Activated CD4-positive, alpha-beta T cell treated with anti-CD3 and anti-CD28 coated beads, Interleukin-2, amount 50 U/mL, for 24 hours (primary cell): Measurements from ENCODE around the gene CACNA2D3.

Source experiments
- DNase-seq, 2 donors: peaks; one replicate each; pipeline ENCODE4 v3.0.0-alpha.2; 2020; ENCODE audit warnings: low read depth in 1 of 2, low spot score in 1 of 2

CACNA2D3 gene

GRCh38 chr3:54264050-54264449 is 141.7 kb downstream of the CACNA2D3 start:
- DNase-seq: no peak

DNA sequence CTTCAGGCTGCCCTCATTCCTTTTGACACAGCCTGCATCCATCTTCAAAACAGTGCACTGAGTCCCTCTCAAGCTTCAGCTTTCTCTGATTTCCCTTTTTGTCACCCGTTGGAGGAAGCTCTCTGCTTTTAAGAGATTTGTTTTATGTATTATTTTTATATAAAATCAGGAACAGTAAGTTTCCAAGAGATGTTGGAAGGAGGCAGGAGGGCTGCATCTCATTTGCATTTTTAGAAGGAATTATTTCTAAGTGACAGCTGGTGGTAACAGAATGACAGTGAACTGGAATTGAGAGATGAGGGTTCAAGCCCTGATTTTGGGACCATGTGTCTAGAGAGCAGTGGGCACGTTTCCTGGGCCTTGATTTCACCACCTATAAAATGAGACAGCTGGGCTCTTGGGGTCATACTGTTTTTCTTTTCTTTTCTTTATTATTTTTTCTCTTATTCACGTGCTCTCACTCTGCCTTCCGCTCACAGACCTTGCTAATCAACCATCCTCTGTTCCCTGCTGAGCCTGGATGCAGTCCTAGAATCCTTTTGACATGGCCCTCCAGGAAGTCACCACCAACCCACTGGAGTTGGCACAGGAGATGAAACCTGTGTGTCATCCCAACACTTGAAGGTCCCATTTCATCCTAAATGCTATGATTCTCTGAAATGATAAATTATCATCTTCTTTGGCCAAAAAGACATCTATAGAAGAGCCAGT is 148.6 kb downstream of the CACNA2D3 start:
- no peak for DNase-seq

DNA sequence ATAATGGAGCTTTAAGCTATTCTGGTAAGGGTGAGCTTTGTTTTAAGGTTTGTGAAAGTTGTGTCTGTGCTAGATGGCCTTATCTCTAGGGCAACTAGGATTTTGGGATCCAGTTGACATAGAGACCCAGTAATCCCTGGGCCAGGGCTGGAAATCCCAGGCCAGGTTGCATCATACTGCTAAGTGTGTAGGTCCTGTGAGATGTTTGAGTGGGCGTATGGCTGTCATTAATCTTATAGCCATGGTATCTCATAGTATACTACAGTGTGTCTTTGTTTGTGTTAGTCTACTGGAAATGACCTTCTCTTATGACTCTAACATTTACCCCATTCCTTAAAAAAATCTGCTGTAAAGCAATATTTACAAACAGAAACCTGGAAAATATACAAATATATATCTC is 151.4 kb downstream of the CACNA2D3 start:
- no peak for DNase-seq

GRCh38 chr3:54274607-54275006 is 152.3 kb downstream of the CACNA2D3 start:
- no peak for DNase-seq

DNA sequence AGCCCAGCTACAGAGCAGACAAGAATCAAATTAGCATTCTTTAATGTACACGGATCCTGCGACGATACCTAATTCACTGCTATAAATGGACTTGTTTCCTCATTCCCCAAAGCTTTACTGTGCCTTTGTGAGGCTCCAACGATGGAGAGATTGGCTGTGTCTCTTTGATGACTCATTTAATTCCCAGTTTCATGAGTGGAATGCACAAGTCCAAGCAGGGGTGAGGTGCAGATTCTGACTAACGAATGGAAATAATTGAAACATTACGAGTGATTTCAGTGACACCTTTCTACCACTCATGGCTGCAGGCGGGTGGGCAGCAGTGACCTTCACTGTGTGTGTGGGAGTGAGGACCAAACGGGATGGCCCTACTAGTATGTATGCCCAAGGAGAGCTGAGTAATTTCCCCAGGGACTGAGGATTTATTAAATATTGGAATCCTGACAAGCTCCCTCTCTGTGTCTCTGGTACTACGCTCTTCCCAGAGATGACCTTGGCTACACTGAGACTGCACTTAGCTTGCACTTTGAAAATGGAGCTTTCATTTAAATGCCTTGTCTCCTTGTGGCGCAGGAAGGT is 156.7 kb downstream of the CACNA2D3 start:
- DNase-seq: no peak

DNA sequence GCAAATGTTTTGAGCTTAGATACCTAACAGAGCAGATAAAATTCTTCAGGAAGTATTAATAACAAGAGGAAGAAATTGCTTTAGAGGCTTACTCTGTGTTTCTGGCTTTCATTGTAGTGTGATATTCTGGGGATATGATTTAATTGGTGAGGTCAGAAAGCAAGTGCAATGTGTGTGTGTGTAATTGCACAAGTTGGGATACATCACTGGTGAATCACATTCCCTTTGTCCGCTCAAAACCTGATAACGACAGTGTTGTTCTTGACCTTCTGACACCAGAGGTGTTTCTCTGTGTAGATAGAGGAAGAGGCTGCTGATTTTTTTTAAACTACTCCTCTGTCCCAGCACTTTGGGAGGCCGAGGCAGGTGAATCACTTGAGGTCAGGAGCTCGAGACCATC is 161.1 kb downstream of the CACNA2D3 start:
- DNase-seq: no peak

GRCh38 chr3:54294214-54294613 is 171.9 kb downstream of the CACNA2D3 start:
- DNase-seq: no peak

DNA sequence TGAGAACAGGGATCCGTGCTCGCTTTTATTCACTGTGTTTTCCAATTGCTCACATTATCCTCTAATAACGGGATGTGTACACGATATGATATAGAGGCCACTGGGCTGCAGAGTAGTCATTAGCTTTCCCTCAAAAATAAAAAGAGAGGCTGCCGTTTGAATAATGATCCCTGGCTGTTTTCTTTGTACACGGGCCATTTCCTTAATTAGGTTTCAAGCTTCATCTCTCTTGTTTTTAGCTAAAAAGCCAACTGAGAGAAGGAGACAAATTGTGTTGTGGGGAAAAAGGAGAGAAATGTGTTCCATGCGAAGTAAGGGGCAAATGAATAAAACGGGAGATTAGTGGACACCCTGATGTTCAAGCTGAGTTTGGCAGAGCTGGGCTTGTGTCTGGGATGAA is 174.2 kb downstream of the CACNA2D3 start:
- no peak for DNase-seq

DNA sequence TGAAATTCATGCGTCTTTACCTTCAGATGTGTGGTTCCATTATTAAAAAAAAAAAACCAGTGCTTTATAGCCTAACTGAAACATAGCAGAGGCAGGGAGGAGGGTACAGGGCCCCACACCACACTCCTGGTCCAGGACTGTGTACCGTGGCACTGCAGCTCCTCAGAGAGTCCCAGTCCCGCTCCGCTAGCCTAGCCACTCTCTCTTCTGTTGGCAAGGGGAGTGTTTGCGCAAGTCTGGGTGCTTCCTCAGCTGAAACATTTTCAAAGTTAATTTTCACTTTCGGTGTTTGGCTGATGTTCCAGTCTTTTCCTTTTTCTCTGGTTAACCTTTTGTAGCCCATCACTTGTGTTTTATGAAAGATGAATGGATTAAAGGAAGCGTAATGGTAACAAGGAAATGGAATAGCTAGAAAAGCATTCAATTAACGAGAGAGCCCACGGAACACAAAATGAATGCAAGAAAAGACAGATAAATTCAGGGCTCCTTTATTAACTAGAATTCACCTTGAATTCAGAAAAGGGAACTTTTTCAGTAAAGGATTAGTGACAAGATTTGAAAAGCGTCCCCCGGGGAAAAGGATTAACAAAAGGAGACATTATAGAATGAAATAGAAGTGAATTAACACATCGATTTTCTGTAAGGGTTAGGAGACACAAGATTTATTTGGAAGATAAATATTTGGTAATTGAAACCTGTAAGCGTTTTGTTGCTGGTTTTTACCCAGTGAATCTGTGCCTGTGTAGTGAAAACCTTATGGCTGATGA is 177.0 kb downstream of the CACNA2D3 start:
- DNase-seq: no peak

- no peak for DNase-seq
Measured at GRCh38 chr3:54303517-54304375, 181.4 kb downstream of the CACNA2D3 start.

DNA sequence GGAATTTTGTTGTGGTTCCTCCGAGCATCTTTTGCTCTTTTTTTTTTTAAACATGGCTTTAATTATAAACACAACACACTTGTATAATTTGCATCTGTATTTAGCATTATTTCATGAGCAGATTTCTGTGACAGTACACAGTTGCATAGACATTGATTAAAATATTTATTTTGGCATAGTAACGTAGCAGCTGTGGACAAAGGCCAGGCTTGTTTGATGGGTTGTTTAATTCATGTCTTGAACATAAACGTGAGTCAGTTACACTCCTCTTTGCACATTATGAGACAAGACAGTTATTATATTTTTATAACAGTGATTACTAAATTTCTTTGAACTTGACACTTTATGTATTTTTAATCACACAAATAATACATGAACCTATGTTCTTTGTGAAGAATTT is 182.5 kb downstream of the CACNA2D3 start:
- DNase-seq: no peak

DNA sequence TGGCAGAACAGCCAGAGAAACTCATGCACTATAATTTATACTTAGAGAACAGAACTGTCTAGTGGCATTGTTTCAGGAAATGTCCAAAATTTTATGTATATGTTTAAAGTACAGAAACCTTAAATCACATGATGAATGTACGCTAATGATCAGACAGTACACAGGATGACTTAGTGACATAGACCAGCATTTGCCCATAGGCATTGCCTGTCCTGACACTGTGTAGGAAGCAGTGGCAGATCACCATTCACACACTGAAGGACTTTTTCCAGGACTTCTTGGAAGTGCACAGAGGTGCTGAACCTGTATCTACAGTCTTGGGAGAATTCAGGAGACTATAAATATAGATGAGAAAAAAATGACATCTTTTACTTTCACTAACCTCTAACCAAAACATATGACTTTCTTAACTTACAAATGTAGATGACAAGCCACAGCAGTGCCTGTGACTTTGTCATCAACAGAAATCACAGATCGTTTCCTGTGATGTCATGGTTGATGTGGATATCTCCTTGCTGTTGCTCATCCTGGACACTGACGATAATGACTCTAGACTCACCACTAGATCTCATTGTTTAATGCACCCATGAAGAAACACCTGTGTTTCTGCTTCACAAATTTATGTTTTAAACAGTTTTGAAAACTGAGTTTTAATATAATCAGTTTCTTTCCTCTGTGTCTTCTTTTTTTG is 183.2 kb downstream of the CACNA2D3 start:
- DNase-seq: no peak

GRCh38 chr3:54307566-54308180 is 185.3 kb downstream of the CACNA2D3 start:
- DNase-seq: no peak

- DNase-seq: no peak
Measured at GRCh38 chr3:54309601-54310000, 187.2 kb downstream of the CACNA2D3 start.

GRCh38 chr3:54311211-54311747 is 188.9 kb downstream of the CACNA2D3 start:
- DNase-seq: no peak

DNA sequence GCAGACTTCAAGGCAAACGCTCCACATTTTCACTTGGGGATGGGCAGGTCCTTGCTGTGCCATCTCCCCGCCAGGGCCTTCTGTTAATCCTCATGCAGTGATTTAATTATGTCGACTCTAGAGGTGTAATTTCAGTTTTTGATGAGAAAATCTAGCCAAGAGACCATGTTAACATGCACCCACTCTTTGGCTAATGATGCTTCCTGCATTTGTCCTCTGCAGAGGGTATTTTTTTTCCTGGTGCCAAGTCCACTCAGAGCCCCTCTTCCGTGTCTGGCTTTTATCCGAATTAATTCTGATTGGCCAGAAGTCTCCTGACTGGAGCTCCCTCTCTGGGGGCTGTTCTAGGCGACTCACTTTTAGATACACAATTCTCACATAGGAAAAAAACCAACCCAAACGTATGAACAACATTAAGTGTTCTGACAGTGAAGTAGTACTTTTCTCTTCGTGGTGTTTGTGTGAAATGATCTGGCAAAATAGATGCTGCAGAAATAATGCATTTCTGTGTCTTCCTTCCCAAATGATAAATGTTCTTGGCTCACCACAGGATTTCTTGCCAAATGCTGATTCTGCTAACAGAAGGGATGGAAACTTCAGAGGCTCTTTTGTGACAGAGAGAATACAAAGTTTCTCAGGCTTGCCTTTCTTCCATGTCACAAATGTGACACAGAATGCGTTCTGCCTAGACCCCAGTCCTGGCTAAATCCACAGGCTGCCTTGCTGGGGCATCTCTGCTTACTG is 190.0 kb downstream of the CACNA2D3 start:
- no peak for DNase-seq

DNA sequence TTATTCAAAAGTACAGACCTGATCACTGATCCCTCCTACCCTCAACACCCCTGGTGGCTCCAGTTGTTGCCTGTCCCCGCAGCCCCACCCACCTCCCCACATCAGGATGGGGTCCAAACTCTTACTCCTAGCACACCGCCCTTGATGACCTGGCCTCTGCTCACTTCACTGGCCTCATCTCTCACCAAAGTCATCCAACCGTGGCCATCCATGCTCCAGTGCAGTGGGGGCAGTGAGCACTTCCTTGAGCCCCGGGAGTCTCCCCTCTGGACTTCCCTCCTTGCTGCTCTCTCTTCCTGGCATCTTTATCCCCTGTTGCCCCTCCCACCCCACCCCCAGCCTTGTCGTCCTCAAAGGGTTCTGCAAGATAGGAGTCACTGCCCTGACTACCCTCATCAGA is 191.1 kb downstream of the CACNA2D3 start:
- DNase-seq: no peak

- DNase-seq: no peak
Measured at GRCh38 chr3:54321520-54321919, 199.2 kb downstream of the CACNA2D3 start.

DNA sequence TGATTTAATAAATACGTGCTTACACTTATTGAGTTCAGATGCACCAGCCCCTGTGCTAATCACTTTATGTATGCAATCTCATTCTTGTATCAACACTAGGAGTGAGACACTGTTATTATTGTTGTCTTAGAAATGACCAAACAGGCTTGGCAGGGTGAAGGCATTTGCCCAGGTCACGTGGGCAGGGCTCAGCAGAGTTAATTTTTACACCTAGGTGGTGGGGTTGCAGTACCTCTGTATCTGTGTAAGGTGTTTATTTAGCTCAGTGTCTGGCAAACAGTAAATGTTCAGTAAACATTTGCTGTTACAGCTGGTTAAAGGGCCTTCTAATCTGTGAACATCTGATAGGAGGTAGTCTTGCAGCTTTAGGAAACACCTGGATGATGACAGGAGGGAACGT is 200.0 kb downstream of the CACNA2D3 start:
- DNase-seq: no peak
